GM19455 (cell line): ENCODE results near the gene USP46.
A peak's percentile ranks its signal among the peaks of the same experiment; 100 is the strongest.

ENCODE experiments used
- ATAC-seq: cut with Tn5 transposase; IDR thresholded peaks from one replicate; pipeline ENCODE4 v1.9.1; 2021; ENCODE audit not compliant: unreplicated experiment

The USP46 gene

DNA sequence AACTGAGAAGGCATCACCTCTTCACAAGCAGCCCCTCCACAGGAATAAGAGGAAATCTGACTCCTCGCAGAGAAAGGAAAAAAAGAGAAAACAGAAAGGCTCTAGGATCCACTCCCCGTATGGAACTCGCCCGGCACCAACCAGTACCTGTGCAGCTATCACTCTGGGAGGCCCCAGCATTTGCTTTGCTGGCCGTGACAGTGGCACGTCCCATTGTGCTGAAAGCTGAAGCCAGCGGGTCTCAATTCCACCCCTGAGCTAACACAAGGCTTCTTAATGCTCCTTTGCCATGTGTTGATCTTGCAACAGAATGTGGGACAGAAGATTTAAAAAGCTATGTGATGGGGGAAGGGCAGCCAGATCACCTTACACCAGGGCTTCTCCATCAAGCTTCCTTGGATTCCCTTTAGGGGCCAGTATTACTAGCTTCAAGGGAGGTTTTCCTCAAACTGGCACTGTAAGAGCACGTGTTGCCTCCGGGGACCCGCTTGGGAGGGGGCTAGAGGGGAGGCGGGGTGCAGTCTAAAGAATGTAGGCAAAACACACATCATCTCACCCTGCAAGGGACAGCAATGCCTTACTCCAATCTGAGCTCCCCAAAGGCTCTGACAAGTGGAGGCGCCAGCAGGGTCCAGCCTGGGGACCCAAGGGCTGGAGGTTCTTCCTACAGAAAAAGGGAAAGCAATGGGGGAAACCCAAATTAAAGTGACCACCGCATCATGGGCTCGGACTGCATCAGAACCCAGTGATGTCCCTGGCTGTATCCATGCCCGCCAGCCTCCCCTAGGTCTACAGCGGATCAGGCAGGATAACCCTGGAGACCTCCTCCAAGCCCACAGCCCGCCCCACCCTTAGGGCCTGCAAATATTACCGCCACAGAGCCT is 1.2 kb downstream of the USP46 start:
- ATAC-seq = no peak

DNA sequence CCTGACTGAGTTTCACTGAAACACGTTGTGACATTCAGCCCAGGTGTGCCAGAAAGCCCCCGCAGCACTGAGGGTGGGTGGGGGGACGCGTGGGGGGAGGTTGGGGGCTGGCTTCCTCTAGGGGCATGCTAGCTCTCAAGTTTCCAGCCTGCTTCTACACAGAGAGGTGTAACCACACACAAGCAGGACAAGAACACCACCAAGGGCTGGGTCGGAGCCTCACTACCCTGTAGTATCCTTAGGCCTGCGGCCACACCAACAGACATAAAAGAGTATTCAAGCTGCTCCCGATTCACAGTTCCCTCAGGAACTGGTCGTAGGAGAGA is 1.8 kb downstream of the USP46 start:
- no peak for ATAC-seq

DNA sequence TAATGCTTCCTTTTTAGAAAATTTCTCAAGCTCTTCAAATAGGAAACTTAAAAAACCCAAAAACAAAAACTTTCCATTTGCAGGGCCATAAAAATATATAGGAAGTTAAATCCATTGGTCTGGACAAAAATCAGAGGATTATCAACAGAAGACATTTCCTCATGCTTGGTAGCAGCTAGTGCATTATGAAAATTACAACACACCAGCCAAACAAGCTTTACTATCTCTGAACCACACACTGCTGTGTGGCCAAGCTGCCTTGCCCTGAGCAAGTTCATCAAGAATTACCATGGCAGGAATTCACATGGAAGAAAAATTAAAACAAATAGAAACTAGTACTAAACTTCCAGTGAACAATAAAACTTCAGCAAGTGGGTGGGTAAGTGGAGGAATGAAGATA is 3.6 kb downstream of the USP46 start:
- ATAC-seq = no peak

DNA sequence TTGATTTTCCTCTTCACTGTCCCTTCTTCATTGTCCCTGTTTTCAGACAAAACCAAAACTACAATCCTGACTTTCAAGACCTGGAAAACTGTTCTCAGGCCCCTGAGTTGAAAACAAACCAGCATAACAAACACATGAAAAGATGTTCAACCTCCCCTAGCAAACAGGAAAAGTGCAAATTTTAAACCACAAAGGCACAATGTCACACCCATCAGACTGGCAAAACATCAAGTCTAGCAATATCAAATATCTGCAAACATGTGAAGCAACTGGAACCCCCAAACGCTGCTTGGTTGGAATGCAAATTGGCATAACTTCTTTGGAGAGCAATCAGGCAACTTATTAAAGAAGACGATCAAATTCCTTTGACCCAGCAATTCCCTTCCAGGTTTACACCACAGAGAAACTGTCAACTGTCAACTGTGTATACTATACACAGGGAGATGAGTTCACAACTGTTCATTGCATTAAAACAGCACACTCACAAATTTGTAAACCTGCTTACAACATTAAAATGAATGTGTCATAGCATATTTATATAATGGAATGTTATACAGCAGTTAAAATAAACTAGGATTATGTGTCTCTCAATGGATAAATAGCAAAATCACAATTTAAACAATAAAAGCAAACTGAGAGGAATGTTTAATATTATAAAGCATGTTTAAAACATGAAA is 7.0 kb downstream of the USP46 start:
- ATAC-seq = no peak

DNA sequence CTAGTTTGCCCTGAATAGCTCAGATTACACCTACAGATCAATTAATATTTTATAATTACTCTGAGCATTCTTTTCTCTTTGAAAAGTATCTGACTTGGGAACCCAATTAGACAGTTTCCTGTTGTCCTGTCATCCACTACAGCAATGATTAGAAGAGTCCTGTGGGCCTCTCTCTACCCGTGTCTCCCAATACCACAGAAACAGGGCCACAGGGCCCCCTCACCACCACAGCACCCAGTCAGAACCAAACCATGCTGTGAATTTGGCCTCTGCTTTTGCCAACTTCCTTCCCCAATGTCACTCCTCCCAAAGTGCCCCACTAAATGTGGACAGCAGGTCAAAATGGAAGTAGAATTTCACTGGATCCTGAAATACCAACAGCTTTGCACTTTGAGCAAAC is 10.3 kb downstream of the USP46 start:
- no peak for ATAC-seq

DNA sequence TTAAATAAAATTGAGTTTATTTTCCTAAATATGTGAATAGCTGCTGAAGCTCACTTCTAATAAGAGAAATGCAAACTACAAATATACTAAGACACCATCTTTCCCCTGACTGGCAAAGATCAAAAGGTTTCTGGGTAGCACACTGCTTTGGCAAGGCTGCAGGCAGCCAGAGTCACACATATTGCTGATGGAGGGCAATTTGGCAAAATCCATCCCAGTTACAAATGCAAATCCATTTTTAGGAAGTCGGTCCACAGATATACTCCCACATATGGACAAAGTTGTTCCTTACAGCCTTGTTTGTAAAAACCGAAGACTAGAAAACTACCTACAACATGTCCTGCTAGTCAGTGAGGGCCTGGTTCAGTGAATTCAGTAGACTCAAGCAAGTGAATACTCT is 12.4 kb downstream of the USP46 start:
- ATAC-seq = no peak

DNA sequence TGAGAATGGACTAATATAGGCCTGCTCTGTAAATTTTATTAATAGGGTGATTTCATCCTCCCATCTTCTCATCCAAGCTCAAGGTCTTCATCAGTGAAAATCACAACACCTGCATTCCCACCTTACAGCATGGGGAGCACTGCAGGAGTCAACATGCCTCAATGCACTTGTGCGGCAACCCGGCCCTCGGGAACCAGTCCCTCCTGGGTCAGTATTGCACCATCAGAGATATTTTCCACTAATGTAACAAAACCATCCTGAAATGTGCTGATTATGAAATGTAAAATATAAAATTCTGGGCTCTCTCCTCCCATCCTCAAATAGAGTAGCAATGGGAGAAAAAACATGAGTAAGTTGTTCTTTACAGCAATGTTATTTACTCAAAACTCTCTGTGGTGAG is 13.0 kb downstream of the USP46 start:
- ATAC-seq = no peak

DNA sequence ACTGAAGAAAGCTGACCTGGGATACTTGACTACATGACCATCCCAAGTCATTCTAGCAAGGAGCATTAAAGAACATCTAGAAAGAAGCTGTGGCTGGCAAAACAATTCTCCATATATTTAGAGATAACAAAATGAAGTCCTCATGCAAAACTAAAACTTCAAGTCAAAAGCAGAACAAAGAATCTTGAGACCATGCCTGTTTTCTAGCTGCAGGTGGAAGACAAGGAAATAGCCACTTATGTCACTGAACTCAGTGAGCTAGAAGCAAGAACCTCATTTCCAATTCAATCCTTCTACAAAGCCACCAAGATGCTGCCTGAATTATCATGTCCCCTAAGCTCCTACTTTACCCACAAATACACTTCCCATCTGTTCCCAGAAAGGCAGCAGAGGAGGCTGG is 13.8 kb downstream of the USP46 start:
- ATAC-seq = no peak

DNA sequence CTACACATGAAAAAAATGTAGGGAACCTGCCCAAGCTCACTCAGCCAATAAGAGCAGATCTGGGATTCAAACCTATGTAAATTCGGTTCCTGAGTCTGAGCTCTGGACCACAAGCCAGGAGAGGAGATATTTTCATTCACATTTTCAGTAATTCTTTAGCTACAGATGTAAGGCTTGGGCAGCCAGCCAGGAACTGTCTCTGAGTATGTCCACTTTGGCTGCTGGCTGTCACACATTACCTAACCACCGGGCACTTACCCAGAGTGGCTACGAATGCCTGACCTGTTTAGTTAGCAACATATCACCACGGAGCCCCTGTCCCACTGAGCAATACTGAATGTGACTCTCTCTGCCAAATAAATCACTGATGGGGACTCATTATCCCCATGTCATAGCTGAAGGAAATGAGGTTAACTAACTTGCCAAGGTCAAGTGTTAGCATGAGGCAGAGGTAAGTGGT is 15.3 kb downstream of the USP46 start:
- ATAC-seq = no peak

DNA sequence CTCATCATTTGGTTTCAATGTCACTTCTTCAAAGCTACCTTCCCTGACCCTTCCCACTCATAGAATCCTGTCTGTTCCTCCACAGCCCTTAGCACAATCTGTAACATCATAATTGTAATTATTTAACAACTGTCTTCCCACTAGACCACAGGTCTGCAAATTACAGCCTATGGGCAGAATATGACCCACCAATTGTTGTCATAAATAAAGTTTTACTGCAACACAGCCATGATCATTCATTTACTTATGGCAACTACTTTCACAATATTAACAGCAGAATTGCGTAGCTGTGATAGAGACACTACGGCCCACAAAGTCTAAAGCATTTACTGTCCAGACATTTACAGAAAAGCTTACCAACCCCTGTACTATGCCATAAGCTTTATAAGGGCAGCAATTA is 15.9 kb downstream of the USP46 start:
- no peak for ATAC-seq

DNA sequence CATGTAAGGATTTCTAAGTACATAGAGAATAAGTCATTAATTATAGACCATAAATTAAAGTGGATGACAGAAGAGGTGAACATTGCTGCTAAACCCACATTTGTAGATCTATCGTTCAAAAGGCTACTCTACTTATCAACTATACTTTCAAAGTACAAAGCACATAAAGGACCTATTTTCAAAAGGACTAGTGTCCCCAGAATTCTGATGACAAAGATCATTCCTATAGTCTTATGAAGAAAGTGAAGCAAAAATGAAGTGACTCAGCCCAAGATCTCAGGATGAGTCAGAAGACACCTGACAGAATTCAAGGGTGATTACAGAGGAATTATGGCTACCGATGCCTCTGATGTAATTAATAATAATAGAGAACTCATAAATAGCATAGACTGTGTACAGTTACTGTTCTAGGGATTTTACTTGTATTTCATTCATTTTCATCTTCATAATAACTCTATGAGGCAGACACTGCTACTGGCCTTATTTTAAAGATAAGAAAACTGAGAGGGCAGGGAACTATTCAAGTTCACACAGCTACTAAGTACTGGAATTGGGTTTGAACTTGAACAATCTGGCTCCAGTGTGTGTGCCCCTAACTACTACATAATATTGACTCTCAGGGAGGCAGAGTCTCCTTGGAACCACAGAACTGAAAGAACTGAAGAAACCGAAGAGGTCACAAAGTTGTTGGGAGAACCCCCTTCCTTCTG is 17.1 kb downstream of the USP46 start:
- peak; percentile 89 for ATAC-seq

DNA sequence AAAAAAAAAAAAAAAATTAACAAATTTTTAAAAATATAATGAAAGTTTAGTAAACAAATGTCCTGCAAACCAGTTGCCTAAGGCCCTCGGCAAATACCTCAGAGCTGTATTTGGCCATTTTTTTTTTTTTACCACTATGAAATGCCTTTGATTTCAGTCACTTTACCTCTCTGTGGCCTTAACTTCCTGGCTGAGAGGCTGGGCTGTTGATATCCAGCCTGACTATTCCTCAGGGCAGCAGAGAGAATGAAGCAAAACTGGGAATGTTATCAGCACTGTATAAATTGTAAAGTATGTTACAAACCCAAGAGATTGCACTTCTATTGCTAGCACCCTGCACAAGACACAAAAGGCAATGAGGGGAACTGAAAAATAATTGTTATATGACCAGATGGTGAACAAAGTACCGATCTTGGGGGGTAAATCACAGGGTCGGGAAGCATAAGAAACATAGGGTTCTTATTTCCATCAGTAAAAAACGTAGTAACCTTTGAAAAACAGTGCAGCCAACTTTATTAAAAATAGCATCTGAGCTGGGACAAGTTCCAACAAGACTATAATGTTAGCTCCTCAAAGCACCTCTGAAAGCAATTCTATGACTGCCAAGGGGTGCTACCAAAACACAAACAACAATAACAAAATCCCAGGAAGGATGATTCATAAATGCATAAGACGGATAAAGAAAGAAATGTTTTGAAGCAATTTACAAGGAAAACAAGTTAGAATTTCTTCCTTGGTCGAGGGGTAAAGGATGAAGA is 18.1 kb downstream of the USP46 start:
- ATAC-seq = no peak

DNA sequence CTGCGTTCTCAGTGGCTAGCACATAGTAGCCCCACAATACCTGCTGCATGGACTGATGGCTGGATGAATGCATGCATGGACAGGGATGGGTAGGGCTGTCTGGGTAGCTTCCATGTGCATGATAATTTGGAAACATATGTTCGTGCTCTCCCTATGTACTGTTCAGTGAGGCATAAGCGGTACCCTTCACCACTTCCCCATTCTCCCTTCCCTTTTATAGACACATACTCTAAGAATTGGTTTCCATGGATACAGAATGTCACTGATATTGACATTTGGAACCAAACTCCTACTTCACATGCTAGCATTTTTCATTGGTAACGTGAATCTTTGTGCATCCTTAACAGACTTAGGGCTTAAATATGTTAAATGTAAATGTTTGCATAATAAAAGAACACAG is 20.4 kb downstream of the USP46 start:
- no peak for ATAC-seq

DNA sequence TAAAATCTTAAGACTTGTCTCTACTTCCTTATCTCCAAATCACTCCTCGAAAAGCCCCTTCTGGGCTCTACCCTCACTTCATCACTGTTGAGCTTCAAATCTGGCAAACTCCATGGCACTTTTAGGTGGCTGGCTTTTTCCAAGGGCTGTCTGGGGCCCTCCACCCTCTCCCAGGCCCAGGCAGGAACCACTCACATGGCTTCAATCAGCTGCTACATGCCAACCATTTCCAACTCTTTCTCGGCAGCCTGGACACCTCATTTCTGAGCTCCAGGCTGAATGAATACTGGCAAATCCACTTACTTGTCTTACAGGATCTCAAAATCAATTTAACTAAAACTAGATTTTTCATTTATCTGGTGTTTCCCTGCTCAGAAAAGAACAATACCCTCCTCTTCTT is 22.0 kb downstream of the USP46 start:
- ATAC-seq = no peak

DNA sequence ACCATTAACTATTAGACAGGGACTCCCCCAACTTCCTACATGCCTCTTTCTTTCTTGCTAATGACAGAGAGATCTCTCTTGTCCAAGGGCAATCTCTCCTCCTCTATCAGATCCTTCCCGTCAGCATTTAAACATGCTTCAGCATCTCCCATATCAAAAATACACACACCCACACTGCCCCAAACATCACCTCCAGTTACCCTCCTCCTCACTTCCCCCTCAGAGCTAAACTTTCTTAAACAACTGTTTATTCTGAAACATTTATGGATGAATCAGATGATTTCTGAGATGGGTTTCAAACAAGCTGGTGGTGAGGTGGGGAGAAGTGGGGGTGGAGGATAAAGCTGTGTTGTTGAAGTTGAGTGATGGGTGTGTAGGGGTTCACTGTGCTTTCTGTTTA is 23.5 kb downstream of the USP46 start:
- no peak for ATAC-seq

DNA sequence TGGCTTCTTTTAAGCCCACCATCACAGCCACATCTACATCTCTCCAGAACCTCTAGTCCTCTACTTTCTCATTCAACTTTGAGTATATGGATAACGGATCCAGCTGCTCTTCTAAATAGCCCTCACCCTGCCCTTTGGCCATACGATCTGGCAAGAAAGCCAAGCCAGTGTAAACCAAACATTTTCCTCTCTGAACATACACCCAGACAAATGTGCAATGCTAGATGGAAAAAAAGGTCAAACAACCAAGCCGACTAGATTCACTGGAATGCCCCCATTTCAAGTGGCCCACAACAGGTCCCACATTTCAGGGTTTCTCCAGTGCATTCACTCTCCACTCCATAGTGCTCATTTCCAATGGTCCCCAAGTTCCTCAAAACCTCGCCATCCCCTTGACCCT is 24.0 kb downstream of the USP46 start:
- no peak for ATAC-seq

DNA sequence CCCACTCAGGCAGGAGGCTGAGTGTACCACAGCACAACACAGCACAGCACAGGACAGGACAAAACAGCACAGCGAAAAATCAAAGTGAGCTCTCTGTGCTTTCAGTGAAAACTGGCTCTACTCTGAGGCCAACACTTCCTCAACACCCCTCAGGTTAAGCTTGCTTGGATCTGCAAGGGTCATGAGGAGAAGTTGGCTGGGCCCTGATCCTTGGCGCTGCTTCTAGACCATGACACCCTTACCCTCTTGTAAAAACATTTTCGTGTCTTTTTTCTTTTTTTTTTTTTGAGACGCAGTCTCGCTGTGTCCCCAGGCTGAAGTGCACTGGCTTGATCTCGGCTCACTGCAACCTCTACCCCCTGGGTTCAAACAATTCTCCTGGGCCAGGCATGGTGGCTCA is 25.3 kb downstream of the USP46 start:
- ATAC-seq = no peak

DNA sequence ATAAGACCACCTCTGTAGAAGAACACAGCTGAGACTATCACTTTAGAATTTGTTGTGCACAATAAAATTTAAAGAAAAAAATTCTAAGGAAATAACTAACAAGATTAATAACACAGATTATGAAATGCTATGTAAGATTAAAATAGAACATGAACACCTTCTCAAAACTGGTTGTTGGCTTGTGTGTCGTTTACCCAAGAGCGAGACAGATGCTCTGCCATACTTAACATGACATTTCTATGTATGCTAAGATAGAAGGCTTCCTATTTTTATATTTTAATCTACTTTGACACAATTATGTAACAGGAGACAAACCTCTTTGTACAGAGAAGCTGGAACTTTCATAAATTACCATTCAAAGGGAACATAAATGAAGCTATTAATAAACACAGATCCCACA is 30.1 kb downstream of the USP46 start:
- ATAC-seq = no peak

DNA sequence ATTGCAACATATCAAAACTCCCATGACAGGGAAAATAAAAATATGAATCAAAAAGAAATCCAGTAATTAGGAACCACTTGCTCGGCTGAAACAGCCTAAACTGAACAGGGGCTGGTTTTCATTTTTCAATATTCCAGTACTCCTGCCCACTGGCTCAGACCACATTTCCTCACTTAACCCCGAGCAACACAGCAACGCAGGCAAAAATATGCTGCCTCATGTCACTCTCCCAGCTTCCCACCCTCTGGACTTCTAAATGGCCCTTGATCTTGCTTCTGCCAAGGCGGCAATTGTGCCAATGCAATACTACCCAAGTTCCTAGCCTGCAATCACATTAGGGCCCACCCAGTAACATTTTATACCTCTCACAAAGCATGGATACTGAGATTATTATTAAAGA is 30.6 kb downstream of the USP46 start:
- no peak for ATAC-seq

DNA sequence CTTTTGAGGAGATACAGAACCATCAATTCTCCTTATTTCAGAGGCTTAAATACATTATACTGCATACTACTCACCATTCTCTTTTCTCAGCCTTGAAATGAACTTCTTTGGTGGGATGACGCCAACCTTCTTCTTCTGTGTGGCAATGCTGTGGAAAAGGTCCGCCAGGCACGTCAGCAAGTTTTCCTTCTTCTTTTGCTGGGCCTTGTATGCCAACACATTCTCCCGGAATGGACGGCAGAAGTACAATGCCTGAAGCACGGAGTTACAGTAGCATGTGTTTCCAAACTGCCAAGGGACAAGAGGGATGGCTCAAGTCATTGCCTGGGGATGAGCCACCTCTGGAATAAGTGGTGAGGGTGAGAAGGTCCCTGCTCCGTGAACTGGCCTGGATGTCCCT is 31.2 kb downstream of the USP46 start:
- ATAC-seq = no peak

DNA sequence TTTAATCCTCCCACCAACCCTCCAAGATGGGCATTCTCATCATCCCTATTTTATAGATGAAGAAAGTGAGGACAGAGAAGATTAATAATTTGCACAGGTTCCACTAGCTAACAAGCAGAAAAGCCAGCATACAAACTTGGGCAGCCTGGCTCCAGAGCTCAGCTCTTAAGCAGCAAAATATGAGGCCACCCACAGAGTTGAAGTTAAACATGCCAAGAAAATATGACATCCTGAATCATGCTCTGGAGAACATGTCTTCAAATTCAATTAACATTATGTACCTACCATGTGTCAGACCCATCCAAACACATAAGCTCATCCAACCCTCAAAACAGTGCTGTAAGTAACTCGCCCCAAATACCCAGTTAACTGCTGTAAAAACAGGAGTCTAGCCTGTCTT is 33.9 kb downstream of the USP46 start:
- no peak for ATAC-seq
